Esophagus muscularis mucosa (tissue), 4 donors: ENCODE data around the gene ATRIP. TPM values are rescaled to one million over a fixed set of nuclear protein-coding genes. Genes with fewer than 3 reads are reported as not detected.

Source experiments
- DNase-seq: peaks from one replicate; pipeline ENCODE4 v3.0.0-alpha.2; 2017; ENCODE audit errors: extremely low spot score
- H3K27ac ChIP-seq, 4 donors: fragments of 200-600 bp; sonication (generic); replicated peaks in 1 of 4; 1 replicate in 3 of 4; 2 replicates in 1 of 4; pipeline ENCODE4 v1.5.1; 2016 to 2019; ENCODE audit warnings: mild to moderate bottlenecking in 1 of 4
- H3K27me3 ChIP-seq, 4 donors: fragments of 200-600 bp; sonication (generic); one replicate each; pipeline versions ENCODE4 v1.5.1 to v1.6.0; 2016 to 2019
- H3K36me3 ChIP-seq, 4 donors: fragments of 200-600 bp; sonication (generic); one replicate each; pipeline ENCODE4 v1.5.1; 2016 to 2019
- H3K4me1 ChIP-seq, 4 donors: fragments of 200-600 bp; sonication (generic); one replicate each; pipeline ENCODE4 v1.5.1; 2016 to 2019
- H3K4me3 ChIP-seq, 4 donors: fragments of 200-600 bp; sonication (generic); 1 replicate in 2 of 4; 2 replicates in 2 of 4; pipeline ENCODE4 v1.5.1; 2016 to 2019; ENCODE audit warnings: mild to moderate bottlenecking in 4 of 4, moderate library complexity in 1 of 4
- H3K9me3 ChIP-seq, 4 donors: fragments of 200-600 bp; sonication (generic); 1 replicate in 3 of 4; 2 replicates in 1 of 4; pipeline ENCODE4 v1.5.1; 2016 to 2019
- CTCF ChIP-seq, 3 experiments: fragments of 200-600 bp in 2 of 3; fragments of 450-650 bp in 1 of 3; sonication (generic) in 2 of 3; IDR thresholded peaks; one replicate each; pipeline ENCODE4 v1.5.1; 2017 to 2019; ENCODE audit warnings: antibody characterized with exemption in 3 of 3, mild to moderate bottlenecking in 2 of 3, moderate library complexity in 1 of 3
- EP300 ChIP-seq: sonication (generic); formaldehyde crosslinking; IDR thresholded peaks from one replicate; pipeline ENCODE4 v1.6.1; 2017; ENCODE audit warnings: antibody characterized with exemption
- POLR2A ChIP-seq: fragments of 450-650 bp; IDR thresholded peaks from one replicate; pipeline ENCODE4 v1.6.1; 2017; ENCODE audit warnings: antibody characterized with exemption, moderate library complexity, mild to moderate bottlenecking, low read depth
- POLR2AphosphoS5 ChIP-seq, 2 donors: sonication (generic); formaldehyde crosslinking; IDR thresholded peaks; one replicate each; pipeline ENCODE4 v1.6.1; 2017; ENCODE audit warnings: antibody characterized with exemption in 2 of 2
- WGBS: methylation state at CpG from one replicate; pipeline ENCODE4 v1.1.5; 2018; 5-methylcytosine and 5-hydroxymethylcytosine counted together
- intact Hi-C: fragments of 100-400 bp; cut with DNase I; formaldehyde crosslinking; loops from one replicate; pipeline ENCODE4 v1.15.1; 2023
- total RNA-seq, 4 donors: library from RNA; depleted of rRNA; stranded (reverse); fragments of >200 nt; gene quantifications; one replicate each; pipeline versions ENCODE4 v1.1.0 to v1.2.1, GENCODE V29; 2016

ATRIP gene
- total RNA-seq, 4 donors from 2014 or later, result 4.2 to 8.5 (median 5.3) TPM

GRCh38 chr3:48427630-48427962 is 18.9 kb upstream of the ATRIP start:
- peaks cover 53 to 89% (median 84%) of the 10 kb centered on the region in 4 donors for H3K4me1 ChIP-seq
- WGBS, result 63% methylated on average over 9 of the region's 9 CpGs

GRCh38 chr3:48428088-48428571 is 18.4 kb upstream of the ATRIP start:
- no peak for TF ChIP-seq EP300
- no peak for TF ChIP-seq CTCF (IDR thresholded peaks at IDR 0.05)
- TF ChIP-seq POLR2A, result no peak
- no peak for TF ChIP-seq POLR2AphosphoS5 (IDR thresholded peaks at IDR 0.05)
- intact Hi-C loops, result no loop called here
- 50% methylated on average over 7 of the region's 7 CpGs for WGBS
- H3K27me3 ChIP-seq, result no peaks in the 10 kb centered on the region
- H3K9me3 ChIP-seq, result no peaks in the 10 kb centered on the region
- DNase-seq, result no peak
- H3K4me3 ChIP-seq, result peak overlapping the region; percentile 77 to 92 (median 86)
- peaks cover 58 to 89% (median 84%) of the 10 kb centered on the region in 4 donors for H3K4me1 ChIP-seq
- peaks cover 0 to 22% (median 19%) of the 10 kb centered on the region in 4 donors for H3K36me3 ChIP-seq
- H3K27ac ChIP-seq, result peak overlapping the region; percentile 93 to 99 (median 98)

More at GRCh38 chr3:48427630-48427962, 18.9 kb upstream of the ATRIP start:
- Histone ChIP-seq H3K36me3 (peaks cover 0 to 22% (median 16%) of the 10 kb centered on the region in 4 donors), H3K27me3 (no peaks in the 10 kb centered on the region), H3K9me3 (no peaks in the 10 kb centered on the region), H3K4me3 (peak overlapping the region; percentile 77 to 92 (median 86)), H3K27ac (peak overlapping the region; percentile 93 to 99 (median 98))
- DNase-seq, result no peak
- peak in 1 of 2 donors; percentile 67 for TF ChIP-seq POLR2AphosphoS5 (IDR thresholded peaks at IDR 0.05)
- no peak for TF ChIP-seq CTCF (IDR thresholded peaks at IDR 0.05)
- intact Hi-C loops, result no loop called here

GRCh38 chr3:48428572-48429316 is 17.8 kb upstream of the ATRIP start:
- Histone ChIP-seq H3K9me3 (no peaks in the 10 kb centered on the region), H3K4me3 (peak overlapping the region; percentile 77 to 92 (median 86)), H3K27me3 (no peaks in the 10 kb centered on the region), H3K27ac (peak overlapping the region; percentile 93 to 99 (median 98)), H3K36me3 (peaks cover 0 to 22% (median 18%) of the 10 kb centered on the region in 4 donors), H3K4me1 (peaks cover 62 to 89% (median 84%) of the 10 kb centered on the region in 4 donors)
- 18% methylated on average over 4 of the region's 60 CpGs for WGBS
- intact Hi-C loops, result no loop called here
- TF ChIP-seq POLR2AphosphoS5 (IDR thresholded peaks at IDR 0.05) (peak; percentile 47 to 85), EP300 (no peak)
- no peak for DNase-seq

- Histone ChIP-seq H3K27ac (peak overlapping the region; percentile 93 to 99 (median 98)), H3K4me3 (peak overlapping the region; percentile 77 to 92 (median 86)), H3K27me3 (no peaks in the 10 kb centered on the region), H3K4me1 (peaks cover 59 to 89% (median 84%) of the 10 kb centered on the region in 4 donors), H3K9me3 (no peaks in the 10 kb centered on the region), H3K36me3 (peaks cover 0 to 17% (median 14%) of the 10 kb centered on the region in 4 donors)
- DNase-seq, result no peak
- intact Hi-C loops, result no loop called here
- WGBS, result under 1% methylated on average over 12 of the region's 86 CpGs
- TF ChIP-seq CTCF (IDR thresholded peaks at IDR 0.05) (no peak), EP300 (no peak), POLR2A (no peak), POLR2AphosphoS5 (IDR thresholded peaks at IDR 0.05) (peak in 1 of 2 donors; percentile 45)
These were observed 17.1 kb upstream of the ATRIP start for GRCh38 chr3:48429317-48429959.
